HCT116 (cell line): ENCODE results near the gene TF.

Experiments
- CTCF ChIP-seq, 3 experiments: fragments of 200-600 bp in 1 of 3; sonication (generic) in 1 of 3; IDR thresholded peaks in 2 of 3; conservative IDR thresholded peaks in 1 of 3; 2 replicates each; pipeline ENCODE4 v1.5.1; 2012 to 2017; ENCODE audit warnings: low read depth in 2 of 3, low read length in 2 of 3, antibody characterized with exemption in 1 of 3, borderline replicate concordance in 1 of 3, control low read depth in 1 of 3, mild to moderate bottlenecking in 1 of 3, mixed read lengths in 1 of 3, mixed run types in 1 of 3, moderate library complexity in 1 of 3; ENCODE audit not compliant: insufficient read depth in 1 of 3
- EGR1 ChIP-seq: IDR thresholded peaks from 2 replicates; pipeline ENCODE4 v1.6.1; 2012; ENCODE audit warnings: low read depth
- EZH2 ChIP-seq: fragments of 200-600 bp; sonication (generic); IDR thresholded peaks from 2 replicates; pipeline ENCODE4 v1.6.1; 2017; ENCODE audit warnings: antibody characterized with exemption, mixed run types
- EZH2phosphoT487 ChIP-seq: fragments of 200-600 bp; IDR thresholded peaks from 2 replicates; pipeline ENCODE4 v1.6.1; 2018; ENCODE audit warnings: antibody characterized with exemption, borderline replicate concordance
- FOSL1 ChIP-seq: IDR thresholded peaks from 2 replicates; pipeline ENCODE4 v1.6.1; 2012; ENCODE audit warnings: low read depth
- POLR2AphosphoS5 ChIP-seq: IDR thresholded peaks from 2 replicates; pipeline ENCODE4 v1.6.1; 2011; ENCODE audit warnings: mild to moderate bottlenecking, low read depth, low read length, moderate library complexity
- SP1 ChIP-seq: IDR thresholded peaks from 2 replicates; pipeline ENCODE4 v1.6.1; 2012; ENCODE audit warnings: low read depth
- YY1 ChIP-seq: IDR thresholded peaks from 2 replicates; pipeline ENCODE4 v1.6.1; 2011; ENCODE audit warnings: low read length, low read depth, moderate library complexity, mild to moderate bottlenecking; ENCODE audit not compliant: insufficient replicate concordance; ENCODE audit errors: extremely low read depth
- ZNF274 ChIP-seq: fragments of 200-500 bp; sonication (Bioruptor generic); IDR thresholded peaks from 2 replicates; pipeline ENCODE4 v1.6.1; 2014; ENCODE audit warnings: mild to moderate bottlenecking, low read depth, low read length, inconsistent platforms

GRCh38 chr3:133722935-133723334 lies 23.3 kb upstream of the TF start:
- no peak for TF ChIP-seq FOSL1
- no peak for TF ChIP-seq CTCF (IDR thresholded peaks at IDR 0.05 in 2 of 3, conservative IDR thresholded peaks at IDR 0.05 in 1 of 3; ENCODE audit: borderline replicate concordance in 1 of 3, insufficient read depth in 1 of 3, low read depth in 2 of 3, low read length in 2 of 3)
- TF ChIP-seq ZNF274 = no peak
- no peak for TF ChIP-seq SP1
- no peak for TF ChIP-seq POLR2AphosphoS5
- no peak for TF ChIP-seq EZH2
- no peak for TF ChIP-seq YY1
- no peak for TF ChIP-seq EZH2phosphoT487
- no peak for TF ChIP-seq EGR1
